Stimulated activated CD4-positive, alpha-beta T cell treated with anti-CD3 and anti-CD28 coated beads, Interleukin-1b, Interleukin-23, amount 100 ng/mL, for 48 hours (primary cell): Measurements from ENCODE around the gene TGFBR2.

Source experiments
- DNase-seq: peaks from one replicate; pipeline ENCODE4 v3.0.0-alpha.2; 2020

Gene TGFBR2

DNA sequence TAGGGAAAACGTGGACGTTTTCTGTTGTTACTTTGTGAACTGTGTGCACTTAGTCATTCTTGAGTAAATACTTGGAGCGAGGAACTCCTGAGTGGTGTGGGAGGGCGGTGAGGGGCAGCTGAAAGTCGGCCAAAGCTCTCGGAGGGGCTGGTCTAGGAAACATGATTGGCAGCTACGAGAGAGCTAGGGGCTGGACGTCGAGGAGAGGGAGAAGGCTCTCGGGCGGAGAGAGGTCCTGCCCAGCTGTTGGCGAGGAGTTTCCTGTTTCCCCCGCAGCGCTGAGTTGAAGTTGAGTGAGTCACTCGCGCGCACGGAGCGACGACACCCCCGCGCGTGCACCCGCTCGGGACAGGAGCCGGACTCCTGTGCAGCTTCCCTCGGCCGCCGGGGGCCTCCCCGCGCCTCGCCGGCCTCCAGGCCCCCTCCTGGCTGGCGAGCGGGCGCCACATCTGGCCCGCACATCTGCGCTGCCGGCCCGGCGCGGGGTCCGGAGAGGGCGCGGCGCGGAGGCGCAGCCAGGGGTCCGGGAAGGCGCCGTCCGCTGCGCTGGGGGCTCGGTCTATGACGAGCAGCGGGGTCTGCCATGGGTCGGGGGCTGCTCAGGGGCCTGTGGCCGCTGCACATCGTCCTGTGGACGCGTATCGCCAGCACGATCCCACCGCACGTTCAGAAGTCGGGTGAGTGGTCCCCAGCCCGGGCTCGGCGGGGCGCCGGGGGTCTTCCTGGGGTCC lies at the start of gene TGFBR2:
Gene TGFBR2, plus strand, starts transcription at position 301 of the 731 bp plus-strand sequence. Its CDS starts 283 bp downstream, at position 584.
- DNase-seq, result peak; percentile 90

DNA sequence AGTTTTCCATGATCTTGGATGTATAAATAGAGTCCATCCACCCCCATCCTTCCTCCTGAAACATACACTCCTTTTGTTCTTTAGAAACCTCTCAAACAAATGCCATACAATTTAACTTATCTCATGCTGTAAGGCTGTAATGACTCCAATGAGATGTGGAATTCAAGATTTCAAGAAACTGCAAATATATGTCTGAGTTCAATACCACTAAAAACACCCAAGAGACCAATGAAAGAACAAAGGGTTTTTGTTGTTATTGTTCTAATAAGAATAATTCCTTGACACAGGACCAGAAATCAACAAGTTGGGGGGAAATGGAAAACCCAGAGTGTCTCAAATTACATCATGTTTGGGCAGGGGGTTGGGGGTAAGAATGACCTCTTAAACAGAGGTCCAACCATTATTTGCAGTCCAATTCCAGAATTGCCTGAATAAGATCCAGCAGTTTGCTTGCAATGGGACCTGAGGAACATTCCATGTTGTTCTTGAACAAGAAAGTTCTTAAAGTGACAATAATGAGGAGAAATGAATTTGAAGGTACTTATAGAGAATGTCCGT lies 48.6 kb upstream of the TGFBR2 start:
- no peak for DNase-seq

DNA sequence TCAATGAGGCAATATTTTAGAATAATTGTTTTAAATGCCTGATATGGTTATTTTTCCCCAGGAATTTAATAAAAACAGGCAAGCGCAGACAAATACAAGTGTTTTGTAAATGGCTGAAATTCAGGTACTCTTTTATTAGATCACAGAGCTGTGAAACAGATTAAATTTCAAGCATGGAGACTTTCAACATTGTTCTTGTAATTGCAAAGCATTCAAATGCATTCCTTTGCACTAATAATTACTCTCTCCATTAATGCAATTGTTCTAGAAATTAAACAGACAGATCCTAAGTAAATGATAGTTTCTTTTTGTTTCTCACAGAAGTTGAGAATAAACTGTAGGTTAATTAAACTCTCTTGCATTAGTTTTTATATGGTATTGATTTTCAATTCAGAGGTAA lies 42.4 kb upstream of the TGFBR2 start:
- DNase-seq, result no peak

GRCh38 chr3:30567139-30567753 lies 39.2 kb upstream of the TGFBR2 start:
- no peak for DNase-seq

DNA sequence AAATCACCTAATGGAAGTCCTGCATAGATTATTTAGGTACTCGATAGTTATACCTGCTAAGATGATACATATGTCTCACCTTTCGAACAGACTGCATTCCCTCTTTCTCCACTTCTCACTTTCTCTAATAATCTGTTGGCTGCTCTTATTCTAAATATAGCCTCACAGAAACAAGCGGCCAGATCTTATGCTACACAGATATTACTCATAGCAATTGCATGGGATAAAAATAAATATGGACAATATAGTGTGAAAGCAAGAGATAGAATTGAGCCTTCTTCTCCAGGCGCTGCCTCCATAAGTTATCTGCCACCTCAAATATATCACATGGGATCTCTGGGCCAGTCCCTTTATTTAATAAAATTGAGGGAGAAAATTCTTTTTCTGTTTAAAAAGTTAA lies 29.5 kb upstream of the TGFBR2 start:
- DNase-seq, result no peak

GRCh38 chr3:30577788-30578187 lies 28.6 kb upstream of the TGFBR2 start:
- no peak for DNase-seq

GRCh38 chr3:30578479-30578878 lies 27.9 kb upstream of the TGFBR2 start:
- no peak for DNase-seq

- no peak for DNase-seq
Measured at GRCh38 chr3:30578986-30579579, 27.3 kb upstream of the TGFBR2 start.

DNA sequence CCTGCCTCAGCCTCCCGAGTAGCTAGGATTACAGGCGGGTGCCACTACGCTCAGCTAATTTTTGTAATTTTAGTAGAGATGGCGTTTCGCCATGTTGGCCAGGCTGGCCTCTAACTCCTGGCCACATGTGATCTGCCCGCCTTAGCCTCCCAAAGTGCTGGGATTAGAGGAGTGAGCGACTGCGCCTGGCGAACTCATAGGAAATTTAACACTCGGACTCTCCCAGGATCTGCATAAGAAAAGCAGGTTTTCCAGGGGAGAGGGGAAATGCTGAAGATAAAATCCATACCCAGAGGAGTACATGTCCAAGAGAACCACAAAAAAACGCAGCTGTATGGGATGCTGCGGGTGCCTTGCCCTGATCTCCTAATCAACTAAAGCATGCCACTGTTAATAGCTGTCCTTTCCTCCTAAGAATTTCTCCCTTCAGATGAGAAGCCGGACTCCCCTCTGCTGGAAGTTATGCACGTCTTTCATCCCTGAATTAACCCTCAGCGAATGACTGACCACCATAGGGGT lies 25.3 kb upstream of the TGFBR2 start:
- no peak for DNase-seq

DNA sequence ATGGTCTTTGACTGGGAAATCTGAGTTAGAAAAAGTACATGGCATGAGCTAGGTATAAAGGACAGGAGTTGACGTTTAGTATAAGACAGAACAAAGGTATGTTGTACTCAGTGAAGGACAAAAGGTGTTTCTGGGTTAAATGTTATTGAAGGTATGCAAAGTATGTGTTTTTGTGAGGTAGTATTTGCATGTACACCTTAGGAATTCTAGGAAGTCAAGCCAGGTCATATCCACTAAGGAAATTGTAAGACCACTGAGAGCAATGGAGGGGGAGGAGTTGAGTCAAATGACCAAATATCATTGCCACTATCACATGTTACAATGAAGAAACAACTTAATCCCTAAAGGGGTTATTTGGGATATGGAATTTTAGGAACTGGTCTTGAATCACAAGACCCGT lies 24.4 kb upstream of the TGFBR2 start:
- DNase-seq, result no peak

DNA sequence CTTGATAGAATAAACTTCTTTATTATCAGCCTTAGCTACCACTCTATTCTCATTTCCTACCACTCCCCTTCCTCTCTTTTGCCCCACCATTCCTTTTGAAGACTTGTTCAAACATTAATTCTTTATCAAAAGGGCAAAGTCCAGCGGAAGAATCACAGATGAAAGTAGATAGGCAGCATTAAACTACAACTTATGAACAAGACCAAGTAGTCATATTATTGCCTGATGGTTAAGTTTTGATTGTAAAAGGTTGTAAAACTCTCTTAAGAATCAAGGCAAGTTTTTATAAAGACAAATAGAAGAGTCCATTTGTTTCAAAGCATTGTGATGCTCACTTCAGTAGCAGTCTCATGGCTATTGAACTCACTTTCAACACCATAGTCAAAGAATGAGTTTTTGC lies 22.4 kb upstream of the TGFBR2 start:
- no peak for DNase-seq

GRCh38 chr3:30585654-30586053 lies 20.7 kb upstream of the TGFBR2 start:
- DNase-seq, result no peak

GRCh38 chr3:30586096-30586805 lies 20.1 kb upstream of the TGFBR2 start:
- no peak for DNase-seq

DNA sequence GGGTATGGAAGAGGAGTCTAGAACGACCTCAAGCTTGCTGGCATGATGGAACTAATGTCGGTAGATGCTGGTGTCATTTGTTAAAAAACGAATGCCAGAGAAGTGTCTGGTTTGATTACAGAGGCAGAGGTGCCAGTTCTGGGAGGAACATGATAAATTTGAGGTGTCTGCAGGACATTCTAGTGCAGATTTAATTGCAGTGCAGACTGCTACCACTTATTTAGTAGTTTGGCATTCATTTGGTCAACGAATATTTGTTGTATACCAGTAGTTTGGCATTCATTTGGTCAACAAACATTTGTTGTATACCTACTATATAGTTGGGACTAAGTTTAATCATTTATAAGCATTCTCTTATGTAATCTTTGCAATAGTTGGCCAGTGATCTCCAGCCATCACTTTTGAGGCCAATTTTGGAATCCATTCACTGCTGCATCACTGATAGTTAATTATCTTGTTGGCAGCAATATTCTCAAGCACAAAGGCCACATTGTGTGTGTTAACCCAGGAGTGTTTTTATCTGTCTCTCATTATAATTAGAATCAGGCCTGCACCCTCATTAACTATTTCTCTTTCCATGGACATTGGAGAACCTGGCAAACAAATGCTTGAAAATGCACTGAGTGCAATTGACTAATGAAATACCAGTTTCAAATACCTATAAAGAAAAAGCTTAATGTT lies 19.5 kb upstream of the TGFBR2 start:
- no peak for DNase-seq

- DNase-seq, result no peak
Measured at GRCh38 chr3:30587904-30588303, 18.5 kb upstream of the TGFBR2 start.

DNA sequence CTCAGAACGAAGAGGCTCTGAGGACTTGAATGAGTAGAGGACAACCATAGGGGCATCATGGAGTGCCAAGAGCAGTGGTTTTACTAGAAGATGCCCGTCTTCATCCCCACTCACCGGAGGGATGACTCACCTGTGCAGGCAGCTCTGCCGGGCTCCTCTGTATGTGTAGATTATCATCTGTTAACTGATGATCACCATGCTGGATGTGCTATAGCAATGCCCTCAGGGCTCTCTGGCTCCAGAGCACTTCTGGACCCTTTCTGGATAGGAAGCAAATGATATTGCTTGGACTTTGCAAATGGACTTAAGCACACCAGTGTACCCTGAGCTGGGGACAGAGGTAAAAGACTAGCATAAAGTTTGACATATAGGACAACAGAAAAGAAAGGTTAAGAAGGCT lies 10.2 kb upstream of the TGFBR2 start:
- DNase-seq, result no peak

DNA sequence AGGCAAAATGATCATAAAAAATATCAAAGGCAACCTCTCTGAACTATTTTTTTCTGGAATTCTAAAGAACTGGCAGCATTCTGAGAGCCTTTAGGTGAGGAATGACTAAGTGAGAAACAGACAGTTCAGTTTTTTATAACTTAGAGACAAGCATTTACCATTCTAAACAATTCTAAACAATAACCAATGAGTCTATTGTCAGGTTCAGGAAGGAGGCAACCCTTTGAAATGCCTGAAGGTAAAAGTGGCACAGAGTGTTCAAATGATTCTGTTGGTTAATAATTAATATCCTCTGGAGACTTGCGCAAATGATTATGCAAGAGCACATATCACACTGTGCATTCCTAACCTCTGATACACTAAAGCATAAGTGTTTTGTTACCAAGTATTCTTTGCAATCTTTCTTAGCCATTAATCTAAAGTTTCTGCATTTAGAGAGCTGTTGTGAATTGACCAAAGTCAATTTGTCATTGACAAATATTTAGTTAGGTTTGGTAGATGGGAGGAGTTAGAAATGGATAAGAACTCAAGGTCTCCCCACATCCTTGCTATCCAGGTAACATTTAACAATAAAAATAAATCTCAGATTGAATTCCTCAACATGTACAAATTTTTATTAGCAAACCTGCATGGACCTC lies 9.2 kb upstream of the TGFBR2 start:
- no peak for DNase-seq

- no peak for DNase-seq
Measured at GRCh38 chr3:30597769-30598134, 8.6 kb upstream of the TGFBR2 start.

GRCh38 chr3:30598668-30599545 lies 7.5 kb upstream of the TGFBR2 start:
- no peak for DNase-seq

- no peak for DNase-seq
Measured at GRCh38 chr3:30600572-30600971, 5.8 kb upstream of the TGFBR2 start.

- DNase-seq, result no peak
Measured at GRCh38 chr3:30602946-30603345, 3.5 kb upstream of the TGFBR2 start.
